AG04449 (cell line): Measurements from ENCODE around the gene MYOZ1.

Experiments
- CTCF ChIA-PET: fragments of 350-600 bp; formaldehyde crosslinking; extraction: SDS; loops from one replicate; lab custom pipeline; 2021; ENCODE audit warnings: antibody characterized with exemption; lab: Yijun Ruan, JAX
- POLR2A ChIA-PET: fragments of 400-600, 350-600 bp; formaldehyde crosslinking; extraction: SDS; loops from one replicate; lab custom pipeline; 2020; ENCODE audit warnings: antibody characterized with exemption, inconsistent platforms; lab: Yijun Ruan, JAX
- DNase-seq: peaks from one replicate; pipeline ENCODE4 v3.0.0-alpha.2; 2010; ENCODE audit warnings: low read depth, low spot score
- H3K4me3 ChIP-seq: 2 replicates; pipeline ENCODE4 v1.5.1; 2011; ENCODE audit warnings: low read depth, mild to moderate bottlenecking, control low read depth, low read length
- TF ChIP-seq, protein P1 (sequence below): IDR thresholded peaks from one replicate; pipeline ENCODE4 v1.5.1; 2011; ENCODE audit warnings: mild to moderate bottlenecking, moderate library complexity, low read length, control low read depth, inconsistent platforms; ENCODE audit not compliant: insufficient read depth; ENCODE audit errors: missing control alignments

MYOZ1 gene

GRCh38 chr10:73634421-73634820 is 6.9 kb downstream of the MYOZ1 start:
- TF ChIP-seq, protein P1, sequence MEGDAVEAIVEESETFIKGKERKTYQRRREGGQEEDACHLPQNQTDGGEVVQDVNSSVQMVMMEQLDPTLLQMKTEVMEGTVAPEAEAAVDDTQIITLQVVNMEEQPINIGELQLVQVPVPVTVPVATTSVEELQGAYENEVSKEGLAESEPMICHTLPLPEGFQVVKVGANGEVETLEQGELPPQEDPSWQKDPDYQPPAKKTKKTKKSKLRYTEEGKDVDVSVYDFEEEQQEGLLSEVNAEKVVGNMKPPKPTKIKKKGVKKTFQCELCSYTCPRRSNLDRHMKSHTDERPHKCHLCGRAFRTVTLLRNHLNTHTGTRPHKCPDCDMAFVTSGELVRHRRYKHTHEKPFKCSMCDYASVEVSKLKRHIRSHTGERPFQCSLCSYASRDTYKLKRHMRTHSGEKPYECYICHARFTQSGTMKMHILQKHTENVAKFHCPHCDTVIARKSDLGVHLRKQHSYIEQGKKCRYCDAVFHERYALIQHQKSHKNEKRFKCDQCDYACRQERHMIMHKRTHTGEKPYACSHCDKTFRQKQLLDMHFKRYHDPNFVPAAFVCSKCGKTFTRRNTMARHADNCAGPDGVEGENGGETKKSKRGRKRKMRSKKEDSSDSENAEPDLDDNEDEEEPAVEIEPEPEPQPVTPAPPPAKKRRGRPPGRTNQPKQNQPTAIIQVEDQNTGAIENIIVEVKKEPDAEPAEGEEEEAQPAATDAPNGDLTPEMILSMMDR = no peak
- no peak for DNase-seq

GRCh38 chr10:73629165-73629564 is 12.1 kb downstream of the MYOZ1 start:
- ChIA-PET CTCF (interaction anchor here (7.6 to 30.3 kb wide), 2 partner anchors 14 to 100 kb away, joined by 80 to 560 read pairs; partner anchors contain the start of gene MYOZ1), POLR2A (no interaction called here)
- H3K4me3 ChIP-seq = no peak overlapping the region
- TF ChIP-seq, protein P1 = no peak
- DNase-seq = no peak

More at GRCh38 chr10:73634421-73634820, 6.9 kb downstream of the MYOZ1 start:
- CTCF ChIA-PET = interaction anchor here (7.6 to 30.3 kb wide), 2 partner anchors 9 to 105 kb away, joined by 80 to 560 read pairs; partner anchors contain the start of gene MYOZ1
- H3K4me3 ChIP-seq = no peak overlapping the region
- POLR2A ChIA-PET = interaction anchor here (1.0 kb wide), 1 partner anchor 9 kb away, joined by 3 read pairs; no protein-coding TSS in a partner anchor

DNA sequence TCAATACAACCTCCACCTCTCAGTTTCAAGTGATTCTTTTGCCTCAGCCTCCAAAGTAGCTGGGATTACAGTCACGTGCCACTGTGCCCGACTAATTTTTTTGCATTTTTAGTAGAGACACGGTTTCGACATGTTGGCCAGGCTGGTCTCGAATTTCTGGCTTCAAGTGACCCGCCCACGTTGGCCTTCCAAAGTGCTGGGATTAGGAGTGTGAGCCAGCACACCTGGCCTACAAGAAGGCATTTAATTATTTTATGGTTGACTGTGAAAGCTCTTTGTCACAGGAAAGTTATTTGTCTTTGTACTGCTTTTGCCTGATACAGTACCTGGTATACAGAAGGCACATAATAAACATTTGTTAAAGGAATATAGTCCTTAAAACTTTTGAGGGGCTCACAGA is 12.9 kb downstream of the MYOZ1 start:
- H3K4me3 ChIP-seq = no peak overlapping the region
- TF ChIP-seq, protein P1 = no peak
- POLR2A ChIA-PET = no interaction called here
- CTCF ChIA-PET = interaction anchor here (7.6 to 30.3 kb wide), 2 partner anchors 15 to 99 kb away, joined by 80 to 560 read pairs; partner anchors contain the start of gene MYOZ1
- no peak for DNase-seq

GRCh38 chr10:73627300-73627699 is 14.0 kb downstream of the MYOZ1 start:
- no peak overlapping the region for H3K4me3 ChIP-seq
- TF ChIP-seq, protein P1 = no peak
- POLR2A ChIA-PET = no interaction called here
- no peak for DNase-seq
- CTCF ChIA-PET = interaction anchor here (7.6 to 30.3 kb wide), 2 partner anchors 16 to 98 kb away, joined by 80 to 560 read pairs; partner anchors contain the start of gene MYOZ1

DNA sequence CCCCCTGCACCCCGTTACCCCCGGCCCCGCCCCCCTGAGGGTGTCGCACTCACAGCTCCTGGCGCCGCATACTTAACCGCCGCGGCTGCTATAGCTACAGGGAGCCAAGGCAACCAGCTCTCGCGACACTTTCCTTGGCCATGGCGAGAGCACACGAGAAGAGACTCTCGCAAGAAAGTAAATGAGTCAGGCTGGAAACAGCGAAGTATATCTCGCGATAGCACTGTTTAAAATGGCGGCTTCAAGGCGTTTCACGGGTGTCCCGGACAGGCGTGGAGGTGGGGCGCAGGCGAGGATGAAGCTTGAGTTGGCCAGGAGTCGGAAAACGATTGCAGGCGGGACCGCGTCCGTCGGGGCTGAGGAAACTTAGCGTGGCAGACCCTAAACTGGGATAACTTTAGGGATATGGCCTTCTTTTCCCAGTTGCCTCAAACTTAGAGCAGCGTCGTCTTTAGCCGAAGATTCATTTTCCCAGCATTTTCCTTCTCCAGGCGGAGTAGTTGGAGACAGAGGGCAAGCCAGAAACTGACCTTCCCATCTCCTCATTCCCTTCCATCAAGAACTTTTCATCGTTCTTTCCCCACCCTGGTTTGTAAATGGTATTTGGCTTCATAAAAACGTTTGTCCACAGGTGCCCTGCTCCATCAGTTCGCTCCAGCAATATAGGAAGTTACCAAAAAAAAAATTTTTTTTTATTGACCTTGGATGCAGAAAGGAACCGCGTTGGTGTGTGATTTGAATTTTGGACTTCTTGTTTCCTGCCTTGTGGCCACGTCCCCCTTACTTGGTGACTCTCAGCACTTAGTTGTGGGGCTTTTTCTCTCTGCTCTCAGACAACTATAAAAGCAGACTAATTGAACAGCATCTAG is 15.2 kb downstream of the MYOZ1 start:
- CTCF ChIA-PET = interaction anchor here (1.2 to 30.3 kb wide), 4 partner anchors 10 to 97 kb away, joined by 3 to 560 read pairs (median 8); no protein-coding TSS in a partner anchor

More for the DNA sequence above, 15.2 kb downstream of the MYOZ1 start:
- TF ChIP-seq, protein P1 = no peak
- POLR2A ChIA-PET = interaction anchor here (0.6 to 1.0 kb wide), 5 partner anchors 8 to 131 kb away, joined by 3 to 4 read pairs (median 3); partner anchors contain the start of gene PPP3CB
- peak; percentile 82 for DNase-seq
- peak overlapping the region; percentile 91 for H3K4me3 ChIP-seq
